ENCODE results near the gene SYT8.

SYT8 gene

DNA sequence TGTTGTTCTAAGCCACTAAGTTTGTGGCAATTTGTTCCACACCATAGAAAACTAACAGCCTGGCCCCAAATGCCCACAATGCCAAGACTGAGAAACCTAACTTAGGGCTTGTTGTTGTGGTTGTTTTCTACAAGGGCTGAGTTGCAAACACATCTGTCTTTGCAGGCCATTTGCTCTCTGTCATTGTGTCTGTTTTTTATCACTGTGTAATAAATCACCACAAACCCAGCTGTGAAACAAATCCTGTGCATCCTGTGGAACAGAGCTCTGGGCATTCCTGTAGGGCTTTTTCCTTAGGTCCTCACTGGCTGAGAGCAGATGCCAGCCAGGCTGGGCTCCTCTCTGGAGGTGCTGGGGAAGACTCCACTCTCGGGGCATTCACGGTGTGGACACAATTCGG is 15.7 kb upstream of the SYT8 start:
- DNase-seq, result no peak

GRCh38 chr11:1820463-1821325 is 14.1 kb upstream of the SYT8 start:
- no peak for DNase-seq

GRCh38 chr11:1821562-1821961 is 13.2 kb upstream of the SYT8 start:
- no peak for DNase-seq

DNA sequence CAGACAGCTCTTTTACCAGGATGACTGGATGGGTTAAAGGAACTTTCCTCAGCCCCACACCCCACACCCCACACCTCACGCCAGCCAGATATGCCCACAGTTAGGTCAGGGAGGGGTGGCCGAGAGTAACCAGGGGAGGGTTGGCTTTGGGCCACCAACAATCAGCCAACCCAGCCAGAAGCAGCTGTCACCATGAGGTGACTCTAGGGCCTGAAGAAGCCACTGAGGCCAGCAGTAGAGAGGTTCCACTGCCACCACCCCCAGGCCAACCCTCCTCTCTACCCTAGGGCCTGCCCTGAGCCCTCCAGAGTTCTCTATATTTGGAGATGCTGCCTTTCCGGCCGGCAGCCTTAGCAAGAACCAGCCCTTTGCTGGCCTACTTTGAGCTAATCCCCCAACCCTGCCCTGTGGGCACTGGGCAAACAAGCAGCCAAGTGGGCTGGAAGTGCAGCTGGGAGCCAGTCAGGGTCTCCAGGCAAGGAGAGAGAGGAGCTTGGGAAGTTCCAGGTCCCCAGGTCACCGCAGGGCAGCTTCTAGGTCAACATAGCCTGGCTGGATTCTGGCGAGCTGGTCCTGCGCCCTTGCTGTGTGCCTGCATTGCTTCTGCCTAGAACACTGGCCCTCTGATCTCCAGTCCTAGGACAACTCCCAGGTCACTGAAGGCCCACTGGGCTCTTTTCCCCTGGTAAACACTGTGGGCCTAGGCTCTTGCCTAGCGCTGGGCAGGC is 12.0 kb upstream of the SYT8 start:
- DNase-seq, result no peak

DNA sequence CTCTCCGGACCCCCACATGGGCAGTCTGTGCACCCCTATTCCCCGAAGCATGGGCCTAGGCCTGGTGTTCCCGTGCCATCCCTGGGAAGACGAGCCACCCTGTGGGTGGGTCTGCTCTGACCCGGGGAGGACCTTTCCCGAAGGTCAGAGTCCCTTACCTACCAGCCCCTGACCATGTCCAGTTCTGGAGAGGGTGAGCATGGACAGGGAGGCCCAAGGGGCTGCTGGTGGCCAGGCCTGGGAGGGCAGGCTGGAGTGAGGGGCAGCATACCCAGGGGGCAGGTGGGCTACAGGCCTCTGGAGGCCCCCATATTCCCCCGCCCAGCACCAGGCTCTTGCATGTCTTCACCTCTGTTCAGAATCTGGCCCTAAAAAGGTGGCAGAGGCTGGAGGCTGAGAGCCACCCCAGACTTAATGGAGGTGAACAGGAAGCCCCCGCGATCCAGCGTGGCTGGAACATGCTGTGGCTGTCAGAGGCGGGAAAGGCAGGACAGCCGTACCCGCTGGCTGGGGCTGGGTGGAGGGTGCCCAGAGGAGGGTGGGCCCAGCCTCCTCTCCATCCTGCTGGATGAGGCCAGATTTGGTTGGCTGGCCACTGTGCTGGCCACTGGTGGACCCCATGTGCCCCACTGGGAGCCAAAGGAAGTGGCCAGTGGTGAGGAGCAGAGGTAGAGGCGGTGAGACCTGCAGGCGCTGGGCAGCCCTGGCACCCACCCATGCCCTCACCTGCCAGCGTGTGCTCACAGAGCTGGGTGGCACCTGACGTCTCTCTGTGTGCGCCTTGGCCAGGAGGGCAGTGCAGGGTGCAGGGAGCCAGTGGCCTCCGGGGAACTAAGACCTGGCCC is 11.2 kb upstream of the SYT8 start:
- DNase-seq, result no peak

- no peak for DNase-seq
These were observed 10.4 kb upstream of the SYT8 start for GRCh38 chr11:1824221-1825038.

DNA sequence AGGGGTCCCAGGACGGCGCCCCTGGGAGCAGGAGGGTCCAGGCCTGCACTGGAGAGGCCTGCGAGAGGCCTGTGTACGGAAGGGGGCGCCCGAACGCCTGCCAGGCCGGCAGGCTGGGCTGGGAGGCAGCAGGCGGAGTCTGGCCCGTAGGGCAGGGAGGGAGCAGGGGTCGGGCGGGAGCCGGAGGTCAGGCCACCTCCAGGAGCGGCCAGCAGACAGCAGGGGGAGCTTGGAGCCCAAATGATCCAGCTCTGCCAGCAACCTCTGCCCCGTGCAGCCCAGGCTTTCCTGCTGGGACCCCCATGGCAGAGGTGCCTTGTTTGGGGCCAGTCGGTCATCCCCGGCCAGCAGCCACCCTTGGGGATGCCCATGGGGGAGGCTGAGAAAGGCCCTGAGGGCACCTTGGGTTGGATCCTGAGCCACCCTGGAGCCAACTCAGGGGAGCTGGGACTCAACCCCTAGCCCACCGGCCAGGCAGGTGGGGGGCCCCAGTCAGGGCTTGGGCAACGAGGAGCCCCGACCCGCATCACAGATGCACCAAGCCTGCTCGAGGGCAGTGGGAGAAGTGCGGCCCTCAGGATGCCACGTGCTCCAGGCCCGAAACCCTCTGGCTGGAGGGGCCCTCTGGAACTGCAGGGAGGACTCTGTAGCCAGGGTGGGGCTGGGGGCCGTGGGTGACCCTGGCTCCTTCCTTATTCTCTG is 9.6 kb upstream of the SYT8 start:
- no peak for DNase-seq

GRCh38 chr11:1825785-1826451 is 8.9 kb upstream of the SYT8 start:
- no peak for DNase-seq

- DNase-seq, result no peak
These were observed 8.2 kb upstream of the SYT8 start for GRCh38 chr11:1826552-1827094.

GRCh38 chr11:1827095-1827813 is 7.5 kb upstream of the SYT8 start:
- DNase-seq, result peak; percentile 66

- DNase-seq, result no peak
These were observed 6.9 kb upstream of the SYT8 start for GRCh38 chr11:1827931-1828330.

DNA sequence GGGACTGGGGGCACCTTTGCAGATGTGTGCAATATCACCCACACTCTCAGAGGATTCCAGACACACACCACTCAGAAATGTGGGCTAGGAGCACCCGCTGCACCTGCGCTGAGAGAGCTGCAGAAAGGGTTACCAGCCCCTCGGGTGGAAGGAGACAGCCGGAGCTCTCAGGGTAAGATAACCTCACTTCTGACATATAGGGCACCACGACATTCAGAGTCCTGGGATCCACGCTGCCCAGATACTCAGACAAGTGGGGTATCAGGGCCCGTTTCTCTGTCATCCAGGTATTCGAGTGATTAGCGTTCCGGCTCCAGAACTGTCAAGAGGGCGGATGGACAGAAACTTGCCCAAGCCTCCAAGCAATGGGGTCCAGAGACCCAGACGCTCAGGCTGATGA is 6.2 kb upstream of the SYT8 start:
- DNase-seq, result no peak

GRCh38 chr11:1829039-1829820 is 5.6 kb upstream of the SYT8 start:
- no peak for DNase-seq

DNA sequence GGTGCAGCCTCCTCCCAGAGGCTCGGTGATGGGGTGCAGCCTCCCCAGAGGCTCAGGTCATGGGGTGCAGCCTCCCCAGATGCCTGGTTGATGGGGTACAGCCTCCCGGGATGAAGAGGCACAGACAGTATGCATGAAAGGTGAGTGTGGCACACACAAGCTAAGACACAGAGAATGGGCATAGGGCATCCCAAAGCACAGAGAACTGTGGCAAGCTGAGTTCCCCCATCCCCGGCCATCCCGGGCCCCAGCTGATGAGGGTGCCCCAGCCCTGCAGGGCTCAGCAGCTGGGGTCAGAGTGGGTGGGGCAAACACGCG is 4.8 kb upstream of the SYT8 start:
- DNase-seq, result no peak

DNA sequence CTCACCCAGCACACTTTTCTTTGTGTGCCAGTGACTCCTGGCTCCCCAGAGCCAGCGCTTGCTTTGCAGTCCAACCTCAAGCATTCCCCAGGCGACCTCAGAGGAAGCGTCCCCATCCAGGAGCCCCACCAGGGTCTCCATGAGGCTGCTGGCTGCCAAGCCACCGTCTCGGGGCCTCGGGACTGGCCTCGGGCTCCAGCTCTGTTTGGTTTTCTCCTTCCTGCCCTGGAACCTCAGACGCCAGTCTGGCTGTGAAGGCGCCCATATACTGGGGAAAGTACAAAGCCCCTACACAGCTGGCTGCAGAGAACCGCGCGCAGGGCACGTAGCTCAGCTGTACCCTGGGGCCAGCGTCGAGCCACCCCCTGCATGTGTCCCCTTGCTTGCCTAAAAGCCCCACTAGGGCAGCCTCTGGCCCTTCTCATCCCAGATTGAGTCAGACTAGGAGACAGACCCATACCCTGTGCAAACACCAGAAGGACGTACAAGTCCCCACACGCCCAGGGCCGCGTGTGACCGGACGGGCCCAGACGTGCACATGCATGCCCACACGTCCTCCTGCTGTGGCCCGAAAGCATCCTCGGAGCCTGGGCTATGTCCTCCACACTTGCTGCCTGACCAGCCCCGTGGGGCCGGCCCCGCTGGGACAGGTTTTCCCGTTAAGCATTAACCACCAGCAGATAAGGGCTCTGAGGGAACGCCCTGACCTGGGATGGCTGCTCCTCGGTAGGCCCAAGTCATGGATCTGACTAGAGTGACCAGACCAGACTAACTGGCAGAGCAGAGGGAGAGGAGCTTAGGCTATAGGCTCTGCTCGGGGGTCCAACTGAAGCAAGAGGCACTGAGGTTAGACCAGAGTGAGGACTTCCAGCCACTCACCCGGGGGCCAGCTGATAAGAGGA is 4.2 kb upstream of the SYT8 start:
- no peak for DNase-seq

DNA sequence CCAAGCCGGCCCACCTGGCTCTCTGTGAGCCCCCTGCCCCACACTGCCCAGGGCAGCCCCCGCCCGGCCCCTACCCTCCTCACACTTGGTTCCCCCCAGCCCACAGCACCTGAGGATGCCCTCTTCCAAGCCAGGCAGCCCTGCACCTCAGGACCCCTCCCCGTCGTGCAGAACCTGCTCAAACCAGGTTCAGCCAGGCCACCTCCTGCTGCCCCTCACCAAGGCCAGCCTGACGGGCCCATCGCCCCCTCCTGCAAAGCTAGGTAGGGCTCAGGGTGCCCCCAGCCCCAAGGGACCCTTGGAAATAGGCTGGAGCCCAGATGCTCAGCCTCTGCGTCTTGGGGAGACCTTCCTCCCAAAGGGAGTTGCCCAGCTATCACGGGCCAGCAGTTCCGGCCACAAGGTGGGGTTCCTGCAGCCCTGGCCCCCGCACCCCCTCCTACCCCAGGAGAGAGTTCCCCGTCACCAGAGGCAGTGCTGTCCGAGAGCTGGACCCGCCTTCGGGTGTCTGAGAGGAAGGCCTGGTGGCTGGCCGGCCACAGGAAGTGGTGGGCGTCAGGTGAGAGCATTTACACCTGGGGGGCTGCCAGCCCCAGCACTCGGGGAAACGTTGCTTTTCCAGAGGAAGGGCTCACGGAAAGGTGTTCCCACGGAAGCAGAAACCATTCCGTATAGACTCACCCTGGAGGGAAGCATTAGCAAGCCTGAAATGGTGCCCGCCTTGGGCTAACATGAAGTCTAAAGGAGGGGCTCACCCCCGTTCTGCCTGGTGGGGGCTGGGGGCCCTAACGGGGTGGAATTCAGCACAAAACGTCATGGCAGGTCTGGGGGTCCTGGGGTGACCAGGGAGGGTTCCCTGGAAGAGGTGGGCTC is 3.2 kb upstream of the SYT8 start:
- no peak for DNase-seq

GRCh38 chr11:1832211-1832919 is 2.4 kb upstream of the SYT8 start:
- DNase-seq, result peak; percentile 47
